H1 (cell line): ENCODE measurements around the gene OGFR. TPM values are rescaled to one million over a fixed set of nuclear protein-coding genes. Genes with fewer than 3 reads are reported as not detected.

ENCODE experiments used
- CTCF ChIA-PET: fragments of 300-600 bp; sonication (Branson Sonifier 250); formaldehyde crosslinking; loops from one replicate; lab custom pipeline; 2021; ENCODE audit not compliant: partially characterized antibody; lab: Charles Lee
- POLR2A ChIA-PET: fragments of 300-600 bp; sonication (Branson Sonifier 250); formaldehyde crosslinking; loops from one replicate; lab custom pipeline; 2021; ENCODE audit warnings: inconsistent platforms; ENCODE audit not compliant: partially characterized antibody; lab: Charles Lee
- DNase-seq, 2 experiments: peaks; one replicate each; pipeline versions ENCODE4 v3.0.0 to v3.0.0-alpha.2; 2010 to 2022; ENCODE audit warnings: low spot score in 2 of 2, low read depth in 1 of 2, mixed read lengths in 1 of 2
- FAIRE-seq: peaks from 2 replicates; lab custom pipeline; 2011; peaks lifted over from hg19 to GRCh38; lab: Jason Lieb, UNC
- H2AFZ ChIP-seq: 2 replicates; pipeline ENCODE4 v1.8.1; 2012; ENCODE audit warnings: low read length, inconsistent platforms
- H2AK5ac ChIP-seq: 2 replicates; pipeline ENCODE4 v1.6.1; 2013; ENCODE audit warnings: low read depth, low read length
- H2BK120ac ChIP-seq: replicated peaks from 2 replicates; pipeline ENCODE3; 2013; ENCODE audit warnings: low read depth, low read length, inconsistent platforms
- H2BK12ac ChIP-seq: 2 replicates; pipeline ENCODE4 v1.6.1; 2013; ENCODE audit warnings: low read depth, low read length
- H2BK15ac ChIP-seq: 2 replicates; pipeline ENCODE4 v1.6.1; 2013; ENCODE audit warnings: low read length
- H2BK20ac ChIP-seq: 2 replicates; pipeline ENCODE4 v1.6.1; 2013; ENCODE audit warnings: low read length
- H2BK5ac ChIP-seq: 2 replicates; pipeline ENCODE4 v1.6.1; 2013; ENCODE audit warnings: low read depth, low read length
- H3K14ac ChIP-seq: 2 replicates; pipeline ENCODE4 v1.6.1; 2013; ENCODE audit warnings: inconsistent platforms; ENCODE audit not compliant: insufficient read length
- H3K18ac ChIP-seq: 2 replicates; pipeline ENCODE4 v1.6.1; 2013; ENCODE audit warnings: low read length; ENCODE audit errors: extremely low read depth
- H3K23ac ChIP-seq: 2 replicates; pipeline ENCODE4 v1.6.1; 2013; ENCODE audit warnings: inconsistent platforms; ENCODE audit not compliant: insufficient read length
- H3K23me2 ChIP-seq: 2 replicates; pipeline ENCODE4 v1.6.1; 2013; ENCODE audit warnings: low read depth, low read length
- H3K27ac ChIP-seq: 2 replicates; pipeline ENCODE4 v1.6.1; 2011; ENCODE audit warnings: low read depth, low read length, inconsistent platforms
- H3K27me3 ChIP-seq, 4 experiments: replicated peaks in 1 of 4; 1 replicate in 1 of 4; 2 replicates in 3 of 4; pipeline versions ENCODE4 v1.6.1 to v1.8.1; 2011 to 2013; ENCODE audit warnings: low read length in 3 of 4, mild to moderate bottlenecking in 3 of 4, inconsistent platforms in 2 of 4, mixed read lengths in 2 of 4, moderate library complexity in 1 of 4; ENCODE audit not compliant: control insufficient read depth in 3 of 4, insufficient read depth in 3 of 4; ENCODE audit errors: extremely low read depth in 1 of 4
- H3K36me3 ChIP-seq, 4 experiments: 2 replicates each; pipeline versions ENCODE4 v1.6.1 to v1.8.1; 2011 to 2013; ENCODE audit warnings: mild to moderate bottlenecking in 4 of 4, low read length in 3 of 4, moderate library complexity in 2 of 4, control low read depth in 1 of 4, inconsistent platforms in 1 of 4; ENCODE audit not compliant: insufficient read depth in 4 of 4, control insufficient read depth in 2 of 4
- H3K4ac ChIP-seq: replicated peaks from 2 replicates; pipeline ENCODE3; 2013; ENCODE audit warnings: low read length, low read depth, mixed read lengths, inconsistent platforms; ENCODE audit not compliant: insufficient read length
- H3K4me1 ChIP-seq, 4 experiments: replicated peaks in 1 of 4; 1 replicate in 1 of 4; 2 replicates in 3 of 4; pipeline versions ENCODE4 v1.6.1 to v1.8.1; 2011 to 2013; ENCODE audit warnings: low read length in 3 of 4, inconsistent platforms in 2 of 4, mixed read lengths in 1 of 4; ENCODE audit not compliant: insufficient read depth in 4 of 4, control insufficient read depth in 3 of 4
- H3K4me2 ChIP-seq, 2 experiments: 2 replicates each; pipeline versions ENCODE4 v1.6.1 to v1.8.1; 2011 to 2013; ENCODE audit warnings: low read depth in 2 of 2, low read length in 2 of 2, control low read depth in 1 of 2, inconsistent platforms in 1 of 2, mild to moderate bottlenecking in 1 of 2; ENCODE audit not compliant: insufficient read depth in 1 of 2
- H3K4me3 ChIP-seq, 4 experiments: fragments of 200-600, 300-600 bp in 1 of 4; sonication (generic), shearing (Covaris generic), sonication (Bioruptor Twin) in 1 of 4; 2 replicates each; pipeline versions ENCODE4 v1.5.1 to v1.8.1; 2011 to 2016; ENCODE audit warnings: low read length in 4 of 4, low read depth in 3 of 4, control low read depth in 2 of 4, inconsistent platforms in 2 of 4, mild to moderate bottlenecking in 2 of 4, mixed read lengths in 1 of 4, moderate library complexity in 1 of 4; ENCODE audit not compliant: insufficient read depth in 2 of 4; ENCODE audit errors: extremely low read depth in 1 of 4
- H3K56ac ChIP-seq: replicated peaks from 2 replicates; pipeline ENCODE3; 2013; ENCODE audit warnings: low read depth, mild to moderate bottlenecking, mixed read lengths, low read length, inconsistent platforms; ENCODE audit not compliant: insufficient read length
- H3K79me1 ChIP-seq: 2 replicates; pipeline ENCODE4 v1.6.1; 2013; ENCODE audit warnings: low read depth, low read length, control low read depth
- H3K79me2 ChIP-seq, 2 experiments: 2 replicates each; pipeline versions ENCODE4 v1.6.1 to v1.8.1; 2012 to 2013; ENCODE audit warnings: low read length in 2 of 2, mild to moderate bottlenecking in 2 of 2, inconsistent platforms in 1 of 2; ENCODE audit not compliant: insufficient read depth in 2 of 2, control insufficient read depth in 1 of 2
- H3K9ac ChIP-seq, 4 experiments: replicated peaks in 1 of 4; 1 replicate in 1 of 4; 2 replicates in 3 of 4; pipeline versions ENCODE4 v1.6.1 to v1.8.1; 2011 to 2013; ENCODE audit warnings: low read depth in 3 of 4, low read length in 3 of 4, control low read depth in 2 of 4, mild to moderate bottlenecking in 2 of 4, moderate library complexity in 2 of 4, inconsistent platforms in 1 of 4; ENCODE audit errors: extremely low read depth in 1 of 4
- H3K9me3 ChIP-seq, 2 experiments: 2 replicates each; pipeline versions ENCODE4 v1.6.1 to v1.8.1; 2012 to 2013; ENCODE audit warnings: mild to moderate bottlenecking in 2 of 2, moderate library complexity in 2 of 2, control low read depth in 1 of 2, inconsistent platforms in 1 of 2, low read depth in 1 of 2, low read length in 1 of 2, mixed read lengths in 1 of 2; ENCODE audit not compliant: insufficient read depth in 2 of 2
- H4K20me1 ChIP-seq, 2 experiments: replicated peaks in 1 of 2; 2 replicates each; pipeline versions ENCODE3 to v1.8.1; 2011 to 2013; ENCODE audit warnings: inconsistent platforms in 2 of 2, low read length in 2 of 2, mild to moderate bottlenecking in 1 of 2; ENCODE audit not compliant: insufficient read depth in 2 of 2, control insufficient read depth in 1 of 2
- H4K5ac ChIP-seq: 2 replicates; pipeline ENCODE4 v1.6.1; 2013; ENCODE audit warnings: low read length, low read depth, mixed read lengths, inconsistent platforms; ENCODE audit not compliant: insufficient read length
- H4K8ac ChIP-seq: 2 replicates; pipeline ENCODE4 v1.8.0; 2013; ENCODE audit warnings: mild to moderate bottlenecking, moderate library complexity, low read length, inconsistent platforms; ENCODE audit not compliant: insufficient read depth; ENCODE audit errors: extremely low read depth
- H4K91ac ChIP-seq: replicated peaks from 2 replicates; pipeline ENCODE3; 2013; ENCODE audit warnings: low read length, mixed read lengths, inconsistent platforms; ENCODE audit not compliant: insufficient read length
- BRCA1 ChIP-seq: IDR thresholded peaks from 2 replicates; pipeline ENCODE4 v1.6.1; 2012; ENCODE audit warnings: low read depth, low read length, improper control_type of control experiment
- CBX8 ChIP-seq: fragments of 300-800, 300-1000 bp; sonication (generic); IDR thresholded peaks from 2 replicates; pipeline ENCODE4 v1.7.1; 2016; ENCODE audit warnings: low read depth, low read length, borderline replicate concordance
- CTCF ChIP-seq, 3 experiments: IDR thresholded peaks; 1 replicate in 2 of 3; 2 replicates in 1 of 3; pipeline versions ENCODE4 v1.5.1 to v1.6.1; 2011; ENCODE audit warnings: low read length in 3 of 3, mild to moderate bottlenecking in 3 of 3, inconsistent platforms in 2 of 3, low read depth in 1 of 3, moderate library complexity in 1 of 3; ENCODE audit not compliant: insufficient read depth in 1 of 3; ENCODE audit errors: control extremely low read depth in 1 of 3
- GABPA ChIP-seq: IDR thresholded peaks from 2 replicates; pipeline ENCODE4 v1.6.1; 2011; ENCODE audit warnings: mild to moderate bottlenecking, low read length, moderate library complexity, borderline replicate concordance; ENCODE audit not compliant: insufficient read depth
- HDAC2 ChIP-seq, 2 experiments: fragments of 300-600 bp in 1 of 2; sonication (generic) in 1 of 2; IDR thresholded peaks; 2 replicates each; pipeline ENCODE4 v1.6.1; 2011 to 2012; ENCODE audit warnings: low read depth in 2 of 2, low read length in 2 of 2, mild to moderate bottlenecking in 2 of 2, moderate library complexity in 2 of 2, borderline replicate concordance in 1 of 2, inconsistent platforms in 1 of 2
- JUND ChIP-seq: IDR thresholded peaks from 2 replicates; pipeline ENCODE4 v1.6.1; 2011; ENCODE audit warnings: mild to moderate bottlenecking, improper control_type of control experiment, low read length
- NRF1 ChIP-seq: IDR thresholded peaks from 2 replicates; pipeline ENCODE4 v1.6.1; 2011; ENCODE audit warnings: mild to moderate bottlenecking, low read depth, low read length, improper control_type of control experiment
- SIN3A ChIP-seq, 2 experiments: IDR thresholded peaks in 1 of 2; conservative IDR thresholded peaks in 1 of 2; 2 replicates each; pipeline ENCODE4 v1.6.1; 2011 to 2012; ENCODE audit warnings: low read length in 2 of 2, improper control_type of control experiment in 1 of 2, low read depth in 1 of 2, mild to moderate bottlenecking in 1 of 2
- WGBS, 2 experiments: shearing (Covaris generic) in 1 of 2; methylation state at CpG; one replicate each; pipeline versions ENCODE4 v1.1.6 to v1.1.7; 2013 to 2015; ENCODE audit warnings: low lambda C conversion rate in 2 of 2, mixed read lengths in 2 of 2, inconsistent platforms in 1 of 2, low coverage in 1 of 2, missing lambda C conversion rate in 1 of 2; ENCODE audit not compliant: insufficient replicate concordance in 2 of 2, insufficient coverage in 1 of 2, insufficient read length in 1 of 2; ENCODE audit errors: extremely low coverage in 1 of 2, missing lambda C conversion rate in 1 of 2; 5-methylcytosine and 5-hydroxymethylcytosine counted together
- polyA plus RNA-seq, 7 experiments: library from polyadenylated mRNA; depleted of rRNA in 3 of 7; stranded (reverse) in 5 of 7; unstranded in 2 of 7; fragments of >200 nt in 5 of 7; fragments of 200-250 nt in 2 of 7; gene quantifications; 1 replicate in 5 of 7; 2 replicates in 1 of 7; 4 replicates in 1 of 7; pipeline versions ENCODE4 v1.2.1 to v1.2.3, GENCODE V29; 2011 to 2013; ENCODE audit warnings: missing spikeins in 2 of 7, mixed read lengths in 2 of 7
- total RNA-seq: library from RNA; stranded (reverse); fragmentation: NEBNext Ultra II Directional; extraction: Animal tissue kit (Norgen Biotek cat#: 25700); gene quantifications from 2 replicates; pipeline ENCODE4 v1.2.1, GENCODE V29; 2021

The OGFR gene
- total and polyA plus RNA-seq, 2 of the 8 experiments (the other 6 are each of a cell fraction or from before 2014, with no cell fraction given): 13.9 to 25.1 TPM

DNA sequence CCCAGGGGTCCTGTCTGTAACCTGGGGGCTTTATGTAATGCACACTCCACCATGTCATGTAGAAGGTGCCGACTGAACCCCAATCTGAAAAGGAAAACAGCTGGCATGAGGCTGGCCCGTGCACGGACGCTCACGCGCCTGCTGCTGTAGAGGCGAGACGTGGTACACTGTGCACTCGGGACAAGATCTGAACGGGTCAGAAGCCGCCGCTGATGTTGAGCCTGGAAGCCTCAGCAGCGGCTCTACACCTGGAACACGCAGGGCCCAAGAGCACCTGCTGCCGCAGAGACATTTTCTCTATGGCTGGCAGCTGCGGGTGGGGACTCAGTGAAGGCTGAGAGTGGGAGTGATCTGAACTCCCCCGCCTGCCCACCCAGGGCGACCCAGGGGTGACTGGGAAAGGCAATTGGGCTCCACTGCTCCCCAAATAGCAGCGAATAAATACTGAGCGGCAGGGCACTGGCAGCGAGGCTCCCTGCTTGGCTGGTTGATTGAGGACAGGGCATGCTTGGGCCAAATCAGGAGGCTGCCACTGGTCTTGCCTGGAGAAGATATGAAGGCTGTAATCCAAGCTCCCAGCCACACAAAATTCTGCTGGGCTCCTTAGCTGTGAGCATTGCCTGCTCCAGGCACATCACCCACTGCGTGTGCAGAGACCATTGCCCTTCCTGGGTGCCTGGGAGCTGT lies 2.5 kb upstream of the OGFR start:
- H3K23me2 ChIP-seq: peaks cover 8% of the 10 kb centered on the region; the same call in 1 of the 2 replicates
- POLR2A ChIA-PET: interaction anchor here (1.4 to 2.7 kb wide), 2 partner anchors 13 to 15 kb away, joined by 3 to 14 read pairs; partner anchors contain the start of gene COL9A3
- no peak overlapping the region for H3K4me3 ChIP-seq
- H3K9me3 ChIP-seq: no peaks in the 10 kb centered on the region
- H2BK20ac ChIP-seq: no peak overlapping the region
- no peak overlapping the region for H2BK15ac ChIP-seq
- H3K27ac ChIP-seq: no peak overlapping the region
- DNase-seq (no peak), FAIRE-seq (no peak)
- WGBS, 2 experiments: 88% methylated on average over 20 of the region's 22 CpGs; no CpG with 5 or more reads in 1 of the 2 experiments
- no peak overlapping the region for H2AFZ ChIP-seq
- H3K79me2 ChIP-seq: no peaks in the 10 kb centered on the region
- no peak overlapping the region for H3K18ac ChIP-seq
- H3K4me1 ChIP-seq: peaks cover 0 to 13% (median 8%) of the 10 kb centered on the region in 4 experiments; a peak in 6 of 7 replicates
- peaks cover 6% of the 10 kb centered on the region; the same call in 1 of the 2 replicates for H3K79me1 ChIP-seq
- H2AK5ac ChIP-seq: no peak overlapping the region
- no peak overlapping the region for H2BK120ac ChIP-seq
- peaks cover 6 to 27% of the 10 kb centered on the region in 2 experiments for H4K20me1 ChIP-seq
- H3K36me3 ChIP-seq: peaks cover 2 to 26% (median 9%) of the 10 kb centered on the region in 4 experiments; a peak in 4 of 8 replicates
- H4K5ac ChIP-seq: no peak overlapping the region
- CTCF ChIA-PET: interaction anchor here (0.6 to 2.1 kb wide), 4 partner anchors 10 to 436 kb away, joined by 3 to 5 read pairs (median 3); no protein-coding TSS in a partner anchor
- peaks cover 0 to 8% (median 4%) of the 10 kb centered on the region in 4 experiments; a peak in 4 of 7 replicates for H3K27me3 ChIP-seq
- H3K56ac ChIP-seq: no peak overlapping the region
- no peak overlapping the region for H4K91ac ChIP-seq
- H3K4ac ChIP-seq: no peak overlapping the region
- no peak overlapping the region for H3K14ac ChIP-seq
- no peak overlapping the region for H2BK12ac ChIP-seq
- no peak overlapping the region for H3K9ac ChIP-seq
- no peak overlapping the region for H3K4me2 ChIP-seq
- H2BK5ac ChIP-seq: no peak overlapping the region
- H4K8ac ChIP-seq: no peak overlapping the region
- no peak overlapping the region for H3K23ac ChIP-seq
- TF ChIP-seq CTCF (IDR thresholded peaks at IDR 0.05; ENCODE audit: control extremely low read depth in 1 of 3, insufficient read depth in 1 of 3, low read depth in 1 of 3, low read length in 3 of 3) (no peak), BRCA1 (no peak), SIN3A (conservative IDR thresholded peaks at IDR 0.05 in 1 of 2, IDR thresholded peaks at IDR 0.05 in 1 of 2; ENCODE audit: low read depth in 1 of 2, low read length in 2 of 2) (no peak), GABPA (no peak), HDAC2 (IDR thresholded peaks at IDR 0.05; ENCODE audit: borderline replicate concordance in 1 of 2, low read depth in 2 of 2, low read length in 2 of 2) (no peak), NRF1 (no peak), CBX8 (no peak), JUND (no peak)
